Hepatocyte (in vitro differentiated cells): Measurements from ENCODE around the gene MBD5.

ENCODE experiments used
- EZH2 ChIP-seq: fragments of 200-600 bp; sonication (generic); IDR thresholded peaks from 2 replicates; pipeline ENCODE4 v1.6.1; 2016; ENCODE audit warnings: antibody characterized with exemption, mild to moderate bottlenecking, borderline replicate concordance
- EZH2phosphoT487 ChIP-seq: fragments of 200-600 bp; sonication (generic); IDR thresholded peaks from one replicate; pipeline ENCODE4 v1.6.1; 2018; ENCODE audit warnings: antibody characterized with exemption, mild to moderate bottlenecking, low read depth, moderate library complexity; ENCODE audit not compliant: unreplicated experiment, severe bottlenecking
- TF ChIP-seq, protein P1 (sequence below): fragments of 200-600 bp; sonication (generic); IDR thresholded peaks from 2 replicates; pipeline ENCODE4 v1.5.1; 2016; ENCODE audit warnings: antibody characterized with exemption, mild to moderate bottlenecking; ENCODE audit not compliant: poor library complexity

DNA sequence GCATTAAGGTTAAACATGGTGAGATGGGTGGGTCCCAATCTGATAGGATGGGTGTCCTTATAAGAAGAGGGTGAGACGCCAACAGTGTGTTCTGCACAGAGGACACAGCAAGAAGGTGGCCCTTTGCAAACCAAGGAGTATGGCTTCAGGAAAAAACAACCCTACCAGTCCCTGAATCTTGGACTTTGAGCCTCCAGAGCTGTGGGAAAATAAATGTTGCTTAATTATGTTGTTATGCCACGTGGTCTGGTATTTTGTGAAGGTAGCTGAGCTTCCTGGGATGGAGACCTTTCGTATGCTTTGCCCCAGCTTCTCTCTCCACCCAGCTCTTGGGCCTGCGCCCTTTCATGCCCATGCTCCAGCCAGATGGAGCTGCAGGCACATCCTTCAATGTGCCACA lies 509.5 kb downstream of the MBD5 start:
- TF ChIP-seq, protein P1, sequence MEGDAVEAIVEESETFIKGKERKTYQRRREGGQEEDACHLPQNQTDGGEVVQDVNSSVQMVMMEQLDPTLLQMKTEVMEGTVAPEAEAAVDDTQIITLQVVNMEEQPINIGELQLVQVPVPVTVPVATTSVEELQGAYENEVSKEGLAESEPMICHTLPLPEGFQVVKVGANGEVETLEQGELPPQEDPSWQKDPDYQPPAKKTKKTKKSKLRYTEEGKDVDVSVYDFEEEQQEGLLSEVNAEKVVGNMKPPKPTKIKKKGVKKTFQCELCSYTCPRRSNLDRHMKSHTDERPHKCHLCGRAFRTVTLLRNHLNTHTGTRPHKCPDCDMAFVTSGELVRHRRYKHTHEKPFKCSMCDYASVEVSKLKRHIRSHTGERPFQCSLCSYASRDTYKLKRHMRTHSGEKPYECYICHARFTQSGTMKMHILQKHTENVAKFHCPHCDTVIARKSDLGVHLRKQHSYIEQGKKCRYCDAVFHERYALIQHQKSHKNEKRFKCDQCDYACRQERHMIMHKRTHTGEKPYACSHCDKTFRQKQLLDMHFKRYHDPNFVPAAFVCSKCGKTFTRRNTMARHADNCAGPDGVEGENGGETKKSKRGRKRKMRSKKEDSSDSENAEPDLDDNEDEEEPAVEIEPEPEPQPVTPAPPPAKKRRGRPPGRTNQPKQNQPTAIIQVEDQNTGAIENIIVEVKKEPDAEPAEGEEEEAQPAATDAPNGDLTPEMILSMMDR, result no peak
- TF ChIP-seq EZH2 (no peak), EZH2phosphoT487 (no peak)
